Measurements from ENCODE around the gene SMIM35. TPM values are rescaled to one million over a fixed set of nuclear protein-coding genes. Genes with fewer than 3 reads are reported as not detected.

Gene SMIM35
- polyA plus RNA-seq (ENCODE audit: insufficient read length in 4 of 4), result under 1 TPM; 0.05 to 0.30 (median 0.12) TPM

GRCh38 chr11:118086913-118087768, at the start of gene SMIM35:
TSS of gene SMIM35 (minus strand) at chr11:118086963. CDS start at chr11:118086757, 206 bp downstream.
- no peak for DNase-seq (ENCODE audit: low read depth in 4 of 4, low spot score in 2 of 4)

GRCh38 chr11:118136341-118136740, 49.6 kb upstream of the SMIM35 start:
- DNase-seq (ENCODE audit: low read depth in 4 of 4, low spot score in 2 of 4), result no peak

- DNase-seq (ENCODE audit: low read depth in 4 of 4, low spot score in 2 of 4), result no peak
Measured at GRCh38 chr11:118135796-118136165, 49.0 kb upstream of the SMIM35 start.

GRCh38 chr11:118135051-118135795, 48.5 kb upstream of the SMIM35 start:
- DNase-seq (ENCODE audit: low read depth in 4 of 4, low spot score in 2 of 4), result no peak

GRCh38 chr11:118133816-118134215, 47.1 kb upstream of the SMIM35 start:
- DNase-seq (ENCODE audit: low read depth in 4 of 4, low spot score in 2 of 4), result no peak

GRCh38 chr11:118132385-118133151, 45.8 kb upstream of the SMIM35 start:
- DNase-seq (ENCODE audit: low read depth in 4 of 4, low spot score in 2 of 4), result no peak

GRCh38 chr11:118129471-118130172, 42.9 kb upstream of the SMIM35 start:
- DNase-seq (ENCODE audit: low read depth in 4 of 4, low spot score in 2 of 4), result no peak

GRCh38 chr11:118128721-118129470, 42.1 kb upstream of the SMIM35 start:
- no peak for DNase-seq (ENCODE audit: low read depth in 4 of 4, low spot score in 2 of 4)

GRCh38 chr11:118128310-118128709, 41.5 kb upstream of the SMIM35 start:
- DNase-seq (ENCODE audit: low read depth in 4 of 4, low spot score in 2 of 4), result no peak

GRCh38 chr11:118126082-118126838, 39.5 kb upstream of the SMIM35 start:
- DNase-seq (ENCODE audit: low read depth in 4 of 4, low spot score in 2 of 4), result no peak

GRCh38 chr11:118124929-118125535, 38.3 kb upstream of the SMIM35 start:
- no peak for DNase-seq (ENCODE audit: low read depth in 4 of 4, low spot score in 2 of 4)

- DNase-seq (ENCODE audit: low read depth in 4 of 4, low spot score in 2 of 4), result no peak
Measured at GRCh38 chr11:118120793-118121192, 34.0 kb upstream of the SMIM35 start.

- no peak for DNase-seq (ENCODE audit: low read depth in 4 of 4, low spot score in 2 of 4)
Measured at GRCh38 chr11:118117790-118118601, 31.2 kb upstream of the SMIM35 start.

GRCh38 chr11:118115048-118115447, 28.3 kb upstream of the SMIM35 start:
- DNase-seq (ENCODE audit: low read depth in 4 of 4, low spot score in 2 of 4), result no peak

- no peak for DNase-seq (ENCODE audit: low read depth in 4 of 4, low spot score in 2 of 4)
Measured at GRCh38 chr11:118114266-118114665, 27.5 kb upstream of the SMIM35 start.

GRCh38 chr11:118112711-118113430, 26.1 kb upstream of the SMIM35 start:
- no peak for DNase-seq (ENCODE audit: low read depth in 4 of 4, low spot score in 2 of 4)

GRCh38 chr11:118111744-118112035, 24.9 kb upstream of the SMIM35 start:
- no peak for DNase-seq (ENCODE audit: low read depth in 4 of 4, low spot score in 2 of 4)
